Large intestine (tissue), 3 donors: ENCODE data around the gene RUFY1. TPM values are rescaled to one million over a fixed set of nuclear protein-coding genes. Genes with fewer than 3 reads are reported as not detected.
"Not testable (repeated sequence)": the region's sequence is repeated elsewhere in the genome, so short reads cannot be mapped to it uniquely, and the experiment has no call there.

Source experiments
- DNase-seq, 2 donors: peaks; one replicate each; pipeline versions ENCODE4 v3.0.0 to v3.0.0-alpha.2; 2013
- H3K27ac ChIP-seq: one replicate; pipeline ENCODE4 v1.5.1; 2013; ENCODE audit warnings: low read length
- H3K27me3 ChIP-seq: 2 replicates; pipeline ENCODE4 v1.6.1; 2013; ENCODE audit warnings: low read length; ENCODE audit not compliant: control insufficient read depth, insufficient read depth
- H3K36me3 ChIP-seq: 2 replicates; pipeline ENCODE4 v1.6.1; 2013; ENCODE audit warnings: low read length; ENCODE audit not compliant: control insufficient read depth, insufficient read depth
- H3K4me1 ChIP-seq: one replicate; pipeline ENCODE4 v1.6.1; 2013; ENCODE audit warnings: low read length; ENCODE audit not compliant: control insufficient read depth, insufficient read depth
- H3K4me3 ChIP-seq: one replicate; pipeline ENCODE4 v1.5.1; 2013; ENCODE audit warnings: low read length
- H3K9me3 ChIP-seq: one replicate; pipeline ENCODE4 v1.6.1; 2013; ENCODE audit warnings: mild to moderate bottlenecking, low read depth, low read length, moderate library complexity; ENCODE audit not compliant: control insufficient read depth
- WGBS: methylation state at CpG from one replicate; pipeline ENCODE4 v1.1.5; 2013; ENCODE audit warnings: low lambda C conversion rate; ENCODE audit not compliant: insufficient coverage; 5-methylcytosine and 5-hydroxymethylcytosine counted together
- polyA plus RNA-seq: library from polyadenylated mRNA; unstranded; fragments of 120-200 nt; gene quantifications from one replicate; pipeline ENCODE4 v1.2.1, GENCODE V29; 2013

RUFY1 gene
- polyA plus RNA-seq, 1 donor = 43.3 TPM

GRCh38 chr5:179515501-179515900 lies 34.9 kb upstream of the RUFY1 start:
- not testable (repeated sequence) for H3K27me3 ChIP-seq, H3K4me3 ChIP-seq, H3K9me3 ChIP-seq, H3K27ac ChIP-seq, H3K36me3 ChIP-seq, DNase-seq, H3K4me1 ChIP-seq
- no CpG with 5 or more reads among the region's 7 CpGs for WGBS

GRCh38 chr5:179516221-179516620 lies 34.1 kb upstream of the RUFY1 start:
- Histone ChIP-seq H3K4me3 (no peak overlapping the region), H3K4me1 (no peaks in the 10 kb centered on the region), H3K9me3 (no peaks in the 10 kb centered on the region), H3K27me3 (no peaks in the 10 kb centered on the region), H3K36me3 (no peaks in the 10 kb centered on the region), H3K27ac (no peak overlapping the region)
- no peak for DNase-seq
- WGBS = 83% methylated on average over 1 of the region's 9 CpGs

- not testable (repeated sequence) for H3K27ac ChIP-seq
- no CpG with 5 or more reads among the region's 7 CpGs for WGBS
These were observed 32.6 kb upstream of the RUFY1 start for GRCh38 chr5:179517746-179518145.

GRCh38 chr5:179518369-179518768 lies 32.0 kb upstream of the RUFY1 start:
- H3K4me3 ChIP-seq = not testable (repeated sequence)

More at GRCh38 chr5:179517746-179518145, 32.6 kb upstream of the RUFY1 start:
- not testable (repeated sequence) for H3K27me3 ChIP-seq, H3K4me3 ChIP-seq, DNase-seq, H3K36me3 ChIP-seq, H3K9me3 ChIP-seq, H3K4me1 ChIP-seq

GRCh38 chr5:179519416-179520070 lies 30.8 kb upstream of the RUFY1 start:
- not testable (repeated sequence) for H3K27me3 ChIP-seq, H3K4me1 ChIP-seq, H3K4me3 ChIP-seq, H3K36me3 ChIP-seq, H3K27ac ChIP-seq, DNase-seq, H3K9me3 ChIP-seq
- 80% methylated on average over 1 of the region's 15 CpGs for WGBS

More at GRCh38 chr5:179518369-179518768, 32.0 kb upstream of the RUFY1 start:
- H3K27ac ChIP-seq, H3K4me1 ChIP-seq, H3K36me3 ChIP-seq, H3K9me3 ChIP-seq, DNase-seq, H3K27me3 ChIP-seq: not testable (repeated sequence)
- WGBS = no CpG with 5 or more reads among the region's 17 CpGs

- not testable (repeated sequence) for H3K27me3 ChIP-seq, H3K4me3 ChIP-seq, DNase-seq, H3K4me1 ChIP-seq, H3K36me3 ChIP-seq, H3K27ac ChIP-seq, H3K9me3 ChIP-seq
- WGBS = no CpG with 5 or more reads among the region's 5 CpGs
These were observed 28.2 kb upstream of the RUFY1 start for GRCh38 chr5:179522107-179522506.

GRCh38 chr5:179526978-179527377 lies 23.4 kb upstream of the RUFY1 start:
- Histone ChIP-seq H3K9me3 (peaks cover 5% of the 10 kb centered on the region), H3K4me1 (no peaks in the 10 kb centered on the region), H3K4me3 (no peak overlapping the region), H3K36me3 (no peaks in the 10 kb centered on the region), H3K27me3 (peaks cover 10% of the 10 kb centered on the region), H3K27ac (no peak overlapping the region)
- WGBS = no CpG with 5 or more reads among the region's 1 CpG
- no peak for DNase-seq

- Histone ChIP-seq H3K36me3 (no peaks in the 10 kb centered on the region), H3K27ac (no peak overlapping the region), H3K4me1 (no peaks in the 10 kb centered on the region), H3K4me3 (peak overlapping the region; percentile 43), H3K27me3 (peaks cover 10% of the 10 kb centered on the region), H3K9me3 (peaks cover 5% of the 10 kb centered on the region)
- DNase-seq = peak; percentile 16 to 62
- 0% methylated on average over 2 of the region's 65 CpGs for WGBS
These were observed 20.0 kb upstream of the RUFY1 start for GRCh38 chr5:179530069-179530998.

GRCh38 chr5:179533024-179533423 lies 17.3 kb upstream of the RUFY1 start:
- no peak for DNase-seq
- H3K4me3 ChIP-seq = no peak overlapping the region
- peaks cover 7% of the 10 kb centered on the region for H3K27me3 ChIP-seq
- H3K9me3 ChIP-seq = peaks cover 5% of the 10 kb centered on the region
- no peaks in the 10 kb centered on the region for H3K4me1 ChIP-seq
- H3K27ac ChIP-seq = no peak overlapping the region
- H3K36me3 ChIP-seq = no peaks in the 10 kb centered on the region
- WGBS = 100% methylated on average over 1 of the region's 6 CpGs

- Histone ChIP-seq H3K27ac (no peak overlapping the region), H3K4me3 (no peak overlapping the region), H3K36me3 (no peaks in the 10 kb centered on the region), H3K9me3 (peaks cover 5% of the 10 kb centered on the region), H3K4me1 (no peaks in the 10 kb centered on the region), H3K27me3 (peaks cover 7% of the 10 kb centered on the region)
- 95% methylated on average over 3 of the region's 5 CpGs for WGBS
- no peak for DNase-seq
These were observed 16.4 kb upstream of the RUFY1 start for GRCh38 chr5:179533907-179534306.
